ENCODE measurements around the gene ETS2.

GRCh38 chr21:38811257-38811656 lies 5.5 kb downstream of the ETS2 start:
- TF ChIP-seq CTCF (conservative IDR thresholded peaks at IDR 0.05 in 1 of 2, IDR thresholded peaks at IDR 0.05 in 1 of 2; ENCODE audit: extremely low read depth in 1 of 2, insufficient read depth in 1 of 2, low read depth in 1 of 2, low read length in 2 of 2) = no peak
- TF ChIP-seq EZH2 (IDR thresholded peaks at IDR 0.05; ENCODE audit: borderline replicate concordance, low read length) = no peak

Data from mammary epithelial cell (primary cell).